GM23248 (cell line): ENCODE results near the gene BEST2. TPM values are rescaled to one million over a fixed set of nuclear protein-coding genes. Genes with fewer than 3 reads are reported as not detected.
A peak's percentile ranks its signal among the peaks of the same experiment; 100 is the strongest.

Experiments used
- DNase-seq: peaks from one replicate; pipeline ENCODE4 v3.0.0-alpha.2; 2015
- H2AFZ ChIP-seq: fragments of 200-600 bp; sonication (generic); 2 replicates; pipeline ENCODE4 v1.6.1; 2016; ENCODE audit warnings: antibody characterized with exemption
- H3F3A ChIP-seq: fragments of 200-600 bp; sonication (generic); 2 replicates; pipeline ENCODE4 v1.6.1; 2016; ENCODE audit warnings: mild to moderate bottlenecking, antibody characterized with exemption, mixed run types; ENCODE audit not compliant: insufficient read depth
- H3K27ac ChIP-seq: fragments of 200-600 bp; sonication (generic); 2 replicates; pipeline ENCODE4 v1.5.1; 2016; ENCODE audit warnings: mild to moderate bottlenecking
- H3K27me3 ChIP-seq: fragments of 200-600 bp; sonication (generic); replicated peaks from 2 replicates; pipeline ENCODE4 v1.6.1; 2016; ENCODE audit warnings: mild to moderate bottlenecking; ENCODE audit not compliant: insufficient read depth
- H3K36me3 ChIP-seq: fragments of 200-600 bp; sonication (generic); 2 replicates; pipeline ENCODE4 v1.6.1; 2016; ENCODE audit warnings: low read depth, mild to moderate bottlenecking
- H3K4me1 ChIP-seq: fragments of 200-600 bp; sonication (generic); 2 replicates; pipeline ENCODE4 v1.6.1; 2016; ENCODE audit warnings: mild to moderate bottlenecking; ENCODE audit not compliant: insufficient read depth
- H3K4me2 ChIP-seq: fragments of 200-600 bp; sonication (generic); one replicate; pipeline ENCODE4 v1.6.1; 2016; ENCODE audit warnings: mild to moderate bottlenecking; ENCODE audit not compliant: unreplicated experiment
- H3K4me3 ChIP-seq: fragments of 200-600 bp; sonication (generic); 2 replicates; pipeline ENCODE4 v1.5.1; 2016; ENCODE audit warnings: mild to moderate bottlenecking
- H3K79me2 ChIP-seq: fragments of 200-600 bp; sonication (generic); 2 replicates; pipeline ENCODE4 v1.6.1; 2016; ENCODE audit warnings: mild to moderate bottlenecking; ENCODE audit not compliant: insufficient read depth
- H3K9ac ChIP-seq: fragments of 200-600 bp; sonication (generic); 2 replicates; pipeline ENCODE4 v1.6.1; 2016; ENCODE audit warnings: mild to moderate bottlenecking
- H3K9me2 ChIP-seq: fragments of 200-600 bp; sonication (generic); 2 replicates; pipeline ENCODE4 v1.6.1; 2016; ENCODE audit warnings: mixed run types, mild to moderate bottlenecking, moderate library complexity; ENCODE audit not compliant: insufficient read depth
- H3K9me3 ChIP-seq: fragments of 200-600 bp; sonication (generic); one replicate; pipeline ENCODE4 v1.6.1; 2017; ENCODE audit warnings: low read depth
- H4K20me1 ChIP-seq: fragments of 200-600 bp; sonication (generic); 2 replicates; pipeline ENCODE4 v1.6.0; 2016; ENCODE audit not compliant: insufficient read depth
- EZH2 ChIP-seq: fragments of 200-600 bp; sonication (generic); IDR thresholded peaks from 2 replicates; pipeline ENCODE4 v1.6.1; 2018; ENCODE audit warnings: antibody characterized with exemption, mild to moderate bottlenecking; ENCODE audit not compliant: insufficient read depth, poor library complexity, severe bottlenecking
- EZH2phosphoT487 ChIP-seq: fragments of 200-600 bp; sonication (generic); IDR thresholded peaks from 2 replicates; pipeline ENCODE4 v1.6.1; 2018; ENCODE audit warnings: antibody characterized with exemption, moderate library complexity, mild to moderate bottlenecking, low read depth; ENCODE audit not compliant: insufficient read depth
- WGBS, 2 experiments: methylation state at CpG; one replicate each; pipeline ENCODE4 v1.1.6; 2015 to 2017; ENCODE audit warnings: low lambda C conversion rate in 2 of 2, low coverage in 1 of 2; ENCODE audit errors: missing lambda C conversion rate in 2 of 2; 5-methylcytosine and 5-hydroxymethylcytosine counted together
- in situ Hi-C: fragments of 300-500 bp; cut with MboI; formaldehyde crosslinking; loops from 2 replicates; pipeline ENCODE4 v1.15.0; 2020
- microRNA-seq: library from miRNA; unstranded; fragments of <30 nt; microRNA quantifications from one replicate; pipeline ENCODE4, GENCODE V29; 2016; ENCODE audit warnings: borderline number of aligned reads
- polyA plus RNA-seq: library from polyadenylated mRNA; unstranded; fragments of >200 nt; fragmentation: Nextera tagmentation; extraction: Ambion mirVana; gene quantifications from 2 replicates; pipeline ENCODE4 v1.2.1, GENCODE V29; 2016
- small RNA-seq: library from RNA; depleted of rRNA; stranded (forward); fragments of <200 nt; gene quantifications from one replicate; pipeline ENCODE3, GENCODE V24; 2014; ENCODE audit warnings: low read depth, low replicate concordance
- total RNA-seq: library from RNA; depleted of rRNA; stranded (reverse); fragments of >200 nt; shearing (Covaris generic); gene quantifications from 2 replicates; pipeline ENCODE4 v1.2.3, GENCODE V29; 2014; rRNA removed

BEST2 gene
- total and polyA plus RNA-seq, 2 experiments from 2014 or later: not detected

DNA sequence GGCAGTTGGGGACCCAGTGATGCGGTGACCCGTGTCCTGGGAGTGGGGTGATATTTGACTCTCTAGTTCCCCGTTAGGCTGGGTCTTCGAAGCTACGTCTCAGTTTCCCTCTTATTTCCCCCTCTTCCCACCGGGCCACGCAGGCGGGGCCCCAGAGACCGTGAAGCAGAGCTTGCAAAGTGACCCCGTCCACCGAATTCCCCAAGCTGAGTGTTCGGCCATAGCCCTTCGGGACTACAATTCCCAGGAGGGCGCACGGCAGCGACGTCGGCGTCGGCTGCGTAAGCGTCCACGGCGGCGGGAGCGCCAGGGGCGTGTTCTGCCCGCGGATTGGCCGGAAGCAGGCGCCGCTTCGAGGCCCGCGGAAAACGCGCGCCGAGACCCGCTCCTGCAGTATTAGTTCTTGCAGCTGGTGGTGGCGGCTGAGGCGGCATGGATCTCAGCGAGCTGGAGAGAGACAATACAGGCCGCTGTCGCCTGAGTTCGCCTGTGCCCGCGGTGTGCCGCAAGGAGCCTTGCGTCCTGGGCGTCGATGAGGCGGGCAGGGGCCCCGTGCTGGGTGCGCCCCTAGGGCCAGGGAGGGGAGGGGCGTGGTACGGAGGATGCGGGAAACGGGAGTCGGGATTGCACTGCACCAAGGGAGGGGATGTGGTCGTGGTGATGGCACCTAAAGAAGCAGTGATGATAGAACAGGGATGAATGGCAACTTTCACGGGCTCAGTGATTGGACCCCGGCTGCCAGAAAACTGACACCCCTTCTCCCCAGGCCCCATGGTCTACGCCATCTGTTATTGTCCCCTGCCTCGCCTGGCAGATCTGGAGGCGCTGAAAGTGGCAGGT, 54.9 kb downstream of the BEST2 start, which contains the start of gene RNASEH2A:
Gene RNASEH2A (plus strand): TSS at position 343 of the 840 bp plus-strand sequence. CDS start 90 bp downstream, at position 433.
- Histone ChIP-seq H3K4me3 (peak within 1 kb of the TSS; percentile 90), H3K36me3 (no peaks in the 10 kb centered on the region), H3K4me1 (no peaks in the 10 kb centered on the region), H4K20me1 (no peaks in the 10 kb centered on the region), H3K9me2 (no peaks in the 10 kb centered on the region), H3F3A (no peaks in the 10 kb centered on the region), H3K4me2 (peak within 1 kb of the TSS; percentile 91), H3K27me3 (no peaks in the 10 kb centered on the region), H2AFZ (peak within 1 kb of the TSS; percentile 95), H3K79me2 (peaks cover 6% of the 10 kb centered on the region; the same call in 1 of the 2 replicates), H3K9me3 (no peaks in the 10 kb centered on the region), H3K9ac (peak within 1 kb of the TSS; percentile 84), H3K27ac (no peak within 1 kb of the TSS)
- 4 to 5% methylated on average over 62 to 66 of the region's 66 CpGs for WGBS, 2 experiments
- DNase-seq: peak; percentile 97
- in situ Hi-C loops: no loop called here
- TF ChIP-seq EZH2 (no peak), EZH2phosphoT487 (no peak)

Small RNA genes lying within 50 kb of the gene (microRNA-seq; reads per million reads assigned to microRNA genes)
- gene MIR5684: not detected

Small RNA genes lying within 50 kb of the gene (small RNA-seq; reads per million reads assigned to genes)
- not detected for gene MIR5684
- gene SNORD41: 27.1 reads per million, percentile 90 among the genes with 10 or more reads in this experiment

Other genes starting within 250 kb of the BEST2 start
- 3.7 and 8.3 TPM in 2 replicates for gene ZNF564, start 200.3 kb upstream of the BEST2 start, total RNA-seq
- gene ZNF564, start 200.3 kb upstream of the BEST2 start, polyA plus RNA-seq: 5.1 and 5.6 TPM in 2 replicates
- 4.0 and 11.8 TPM in 2 replicates for gene ZNF490, start 141.0 kb upstream of the BEST2 start, total RNA-seq
- 2.6 and 2.7 TPM in 2 replicates for gene ZNF490, start 141.0 kb upstream of the BEST2 start, polyA plus RNA-seq
- gene ZNF791, start 140.9 kb upstream of the BEST2 start, total RNA-seq: 11.6 and 11.9 TPM in 2 replicates
- gene ZNF791, start 140.9 kb upstream of the BEST2 start, polyA plus RNA-seq: 12.6 and 14.5 TPM in 2 replicates
- 56.5 and 81.7 TPM in 2 replicates for gene MAN2B1, start 85.0 kb upstream of the BEST2 start, total RNA-seq
- gene MAN2B1, start 85.0 kb upstream of the BEST2 start, polyA plus RNA-seq: 37.1 and 40.6 TPM in 2 replicates
- 8.2 and 9.4 TPM in 2 replicates for gene WDR83, start 85.0 kb upstream of the BEST2 start, total RNA-seq
- 12.7 and 13.1 TPM in 2 replicates for gene WDR83, start 85.0 kb upstream of the BEST2 start, polyA plus RNA-seq
- gene DHPS, start 69.9 kb upstream of the BEST2 start, total RNA-seq: 68.4 and 104 TPM in 2 replicates
- 50.9 and 56.0 TPM in 2 replicates for gene DHPS, start 69.9 kb upstream of the BEST2 start, polyA plus RNA-seq
- not detected in 2 replicates for gene GNG14, start 63.8 kb upstream of the BEST2 start, total RNA-seq
- not detected in 2 replicates for gene GNG14, start 63.8 kb upstream of the BEST2 start, polyA plus RNA-seq
- 13.8 and 22.3 TPM in 2 replicates for gene FBXW9, start 55.2 kb upstream of the BEST2 start, total RNA-seq
- gene FBXW9, start 55.2 kb upstream of the BEST2 start, polyA plus RNA-seq: 14.2 TPM in 2 replicates
- gene TNPO2, start 27.9 kb upstream of the BEST2 start, total RNA-seq: 30.9 and 34.3 TPM in 2 replicates
- 13.2 and 13.3 TPM in 2 replicates for gene TNPO2, start 27.9 kb upstream of the BEST2 start, polyA plus RNA-seq
- gene TRIR, start 17.1 kb upstream of the BEST2 start, total RNA-seq: 202 and 210 TPM in 2 replicates
- gene TRIR, start 17.1 kb upstream of the BEST2 start, polyA plus RNA-seq: 162 and 170 TPM in 2 replicates
- gene GET3, start 14.3 kb upstream of the BEST2 start, total RNA-seq: 81.3 and 110 TPM in 2 replicates
- 106 and 111 TPM in 2 replicates for gene GET3, start 14.3 kb upstream of the BEST2 start, polyA plus RNA-seq
- gene HOOK2, start 23.8 kb downstream of the BEST2 start, total RNA-seq: 17.1 TPM in 2 replicates
- gene HOOK2, start 23.8 kb downstream of the BEST2 start, polyA plus RNA-seq: 11.8 and 12.4 TPM in 2 replicates
- 159 and 195 TPM in 2 replicates for gene JUNB, start 39.7 kb downstream of the BEST2 start, total RNA-seq
- 95.1 and 96.2 TPM in 2 replicates for gene JUNB, start 39.7 kb downstream of the BEST2 start, polyA plus RNA-seq
- gene PRDX2, start 50.0 kb downstream of the BEST2 start, total RNA-seq: 230 TPM in 2 replicates
- 252 TPM in 2 replicates for gene PRDX2, start 50.0 kb downstream of the BEST2 start, polyA plus RNA-seq
- gene THSD8, start 50.3 kb downstream of the BEST2 start, total RNA-seq: not detected in 2 replicates
- gene THSD8, start 50.3 kb downstream of the BEST2 start, polyA plus RNA-seq: 10.8 and 12.5 TPM in 2 replicates
- 8.2 and 16.9 TPM in 2 replicates for gene RNASEH2A, start 54.8 kb downstream of the BEST2 start, total RNA-seq
- gene RNASEH2A, start 54.8 kb downstream of the BEST2 start, polyA plus RNA-seq: 23.8 and 32.3 TPM in 2 replicates
- not detected in 2 replicates for gene RTBDN, start 82.8 kb downstream of the BEST2 start, total RNA-seq
- gene RTBDN, start 82.8 kb downstream of the BEST2 start, polyA plus RNA-seq: not detected in 2 replicates
- 1.8 TPM in 1 of 2 replicates, not detected in the other for gene MAST1, start 86.7 kb downstream of the BEST2 start, total RNA-seq
- 0.24 TPM in 1 of 2 replicates, not detected in the other for gene MAST1, start 86.7 kb downstream of the BEST2 start, polyA plus RNA-seq
- 35.4 and 40.9 TPM in 2 replicates for gene DNASE2, start 129.7 kb downstream of the BEST2 start, total RNA-seq
- 51.7 and 52.4 TPM in 2 replicates for gene DNASE2, start 129.7 kb downstream of the BEST2 start, polyA plus RNA-seq
- 0.11 TPM in 1 of 2 replicates, not detected in the other for gene KLF1, start 135.4 kb downstream of the BEST2 start, total RNA-seq
- not detected in 2 replicates for gene KLF1, start 135.4 kb downstream of the BEST2 start, polyA plus RNA-seq
- 22.5 and 30.0 TPM in 2 replicates for gene GCDH, start 139.4 kb downstream of the BEST2 start, total RNA-seq
- 20.0 and 20.7 TPM in 2 replicates for gene GCDH, start 139.4 kb downstream of the BEST2 start, polyA plus RNA-seq
- 0.25 TPM in 1 of 2 replicates, not detected in the other for gene SYCE2, start 167.5 kb downstream of the BEST2 start, total RNA-seq
- gene SYCE2, start 167.5 kb downstream of the BEST2 start, polyA plus RNA-seq: 0.49 and 0.56 TPM in 2 replicates
- 33.5 and 39.2 TPM in 2 replicates for gene FARSA, start 181.9 kb downstream of the BEST2 start, total RNA-seq
- gene FARSA, start 181.9 kb downstream of the BEST2 start, polyA plus RNA-seq: 79.9 and 83.4 TPM in 2 replicates
- gene CALR, start 186.8 kb downstream of the BEST2 start, total RNA-seq: 1,238 and 1,432 TPM in 2 replicates
- 1,015 and 1,067 TPM in 2 replicates for gene CALR, start 186.8 kb downstream of the BEST2 start, polyA plus RNA-seq
- 88.5 and 107 TPM in 2 replicates for gene RAD23A, start 194.1 kb downstream of the BEST2 start, total RNA-seq
- 177 and 182 TPM in 2 replicates for gene RAD23A, start 194.1 kb downstream of the BEST2 start, polyA plus RNA-seq
- gene GADD45GIP1, start 205.4 kb downstream of the BEST2 start, total RNA-seq: 41.6 and 48.4 TPM in 2 replicates
- 132 and 136 TPM in 2 replicates for gene GADD45GIP1, start 205.4 kb downstream of the BEST2 start, polyA plus RNA-seq
- gene DAND5, start 217.8 kb downstream of the BEST2 start, total RNA-seq: not detected in 2 replicates
- not detected in 2 replicates for gene DAND5, start 217.8 kb downstream of the BEST2 start, polyA plus RNA-seq
- 71.0 and 81.4 TPM in 2 replicates for gene NFIX, start 243.7 kb downstream of the BEST2 start, total RNA-seq
- 59.2 and 60.8 TPM in 2 replicates for gene NFIX, start 243.7 kb downstream of the BEST2 start, polyA plus RNA-seq